Gastrocnemius medialis (tissue), 4 donors: ENCODE measurements around the gene POMZP3.
"Not testable (repeated sequence)": the region's sequence is repeated elsewhere in the genome, so short reads cannot be mapped to it uniquely, and the experiment has no call there.

Experiments used
- CTCF ChIP-seq, 5 experiments: fragments of 450-650 bp in 3 of 5; fragments of 200-600 bp in 2 of 5; sonication (generic) in 2 of 5; IDR thresholded peaks in 4 of 5; conservative IDR thresholded peaks in 1 of 5; 1 replicate in 4 of 5; 2 replicates in 1 of 5; pipeline ENCODE4 v1.5.1; 2016 to 2019; ENCODE audit warnings: antibody characterized with exemption in 5 of 5, mild to moderate bottlenecking in 3 of 5, moderate library complexity in 3 of 5
- POLR2A ChIP-seq, 2 donors: fragments of 450-650 bp; IDR thresholded peaks; one replicate each; pipeline ENCODE4 v1.6.1; 2017; ENCODE audit warnings: antibody characterized with exemption in 2 of 2, mild to moderate bottlenecking in 2 of 2, moderate library complexity in 2 of 2

DNA sequence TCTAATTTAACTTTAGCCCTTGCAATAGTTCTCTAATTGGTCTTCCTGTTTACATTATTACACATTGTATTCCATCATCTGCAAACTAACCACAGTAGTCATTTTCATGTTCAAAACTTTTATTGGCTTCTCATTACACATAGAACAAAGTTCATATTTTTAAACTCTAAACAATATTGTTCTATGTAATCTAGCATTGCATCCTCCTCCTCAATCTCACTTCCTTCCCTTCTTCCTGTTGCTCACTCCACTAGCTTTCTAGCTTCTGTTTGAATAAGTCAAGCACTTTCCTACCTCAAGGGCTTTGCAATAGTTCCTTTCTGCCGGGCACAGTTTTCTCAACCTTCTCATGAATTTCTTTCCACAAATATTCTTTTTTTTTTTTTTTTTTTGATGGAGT lies 38.5 kb downstream of the POMZP3 start:
- TF ChIP-seq CTCF (IDR thresholded peaks at IDR 0.05 in 4 of 5, conservative IDR thresholded peaks at IDR 0.05 in 1 of 5); POLR2A (IDR thresholded peaks at IDR 0.05): not testable (repeated sequence)
